Adipocyte (in vitro differentiated cells): ENCODE measurements around the gene PTPN23.

ENCODE experiments used
- DNase-seq: peaks from one replicate; pipeline ENCODE4 v3.0.0-alpha.2; 2015; ENCODE audit warnings: low read depth
- H3K27me3 ChIP-seq: replicated peaks from 2 replicates; pipeline ENCODE4 v1.7.0; 2013; ENCODE audit warnings: mild to moderate bottlenecking, low read length, moderate library complexity; ENCODE audit not compliant: control insufficient read depth, insufficient read depth
- H3K36me3 ChIP-seq: 2 replicates; pipeline ENCODE4 v1.7.0; 2013; ENCODE audit warnings: low read length, mild to moderate bottlenecking, moderate library complexity; ENCODE audit not compliant: control insufficient read depth, insufficient read depth, severe bottlenecking
- H3K4me1 ChIP-seq: 2 replicates; pipeline ENCODE4 v1.7.0; 2013; ENCODE audit warnings: mild to moderate bottlenecking, low read length, moderate library complexity; ENCODE audit not compliant: control insufficient read depth, insufficient read depth
- H3K4me3 ChIP-seq: 2 replicates; pipeline ENCODE4 v1.7.0; 2013; ENCODE audit warnings: mild to moderate bottlenecking, low read length, moderate library complexity
- H3K9ac ChIP-seq: 2 replicates; pipeline ENCODE4 v1.7.0; 2013; ENCODE audit warnings: mild to moderate bottlenecking, low read length, moderate library complexity
- H3K9me3 ChIP-seq: 2 replicates; pipeline ENCODE4 v1.7.0; 2013; ENCODE audit warnings: mild to moderate bottlenecking, low read length, moderate library complexity; ENCODE audit not compliant: control insufficient read depth

PTPN23 gene

GRCh38 chr3:47408839-47409229 is 28.0 kb downstream of the PTPN23 start:
- DNase-seq, result no peak
- Histone ChIP-seq H3K9ac (no peak overlapping the region), H3K36me3 (peaks cover 60% of the 10 kb centered on the region), H3K4me3 (no peak overlapping the region), H3K9me3 (no peaks in the 10 kb centered on the region), H3K4me1 (peaks cover 38% of the 10 kb centered on the region), H3K27me3 (no peaks in the 10 kb centered on the region)

GRCh38 chr3:47409284-47409683 is 28.5 kb downstream of the PTPN23 start:
- DNase-seq, result no peak
- Histone ChIP-seq H3K36me3 (peaks cover 64% of the 10 kb centered on the region), H3K9ac (no peak overlapping the region)

DNA sequence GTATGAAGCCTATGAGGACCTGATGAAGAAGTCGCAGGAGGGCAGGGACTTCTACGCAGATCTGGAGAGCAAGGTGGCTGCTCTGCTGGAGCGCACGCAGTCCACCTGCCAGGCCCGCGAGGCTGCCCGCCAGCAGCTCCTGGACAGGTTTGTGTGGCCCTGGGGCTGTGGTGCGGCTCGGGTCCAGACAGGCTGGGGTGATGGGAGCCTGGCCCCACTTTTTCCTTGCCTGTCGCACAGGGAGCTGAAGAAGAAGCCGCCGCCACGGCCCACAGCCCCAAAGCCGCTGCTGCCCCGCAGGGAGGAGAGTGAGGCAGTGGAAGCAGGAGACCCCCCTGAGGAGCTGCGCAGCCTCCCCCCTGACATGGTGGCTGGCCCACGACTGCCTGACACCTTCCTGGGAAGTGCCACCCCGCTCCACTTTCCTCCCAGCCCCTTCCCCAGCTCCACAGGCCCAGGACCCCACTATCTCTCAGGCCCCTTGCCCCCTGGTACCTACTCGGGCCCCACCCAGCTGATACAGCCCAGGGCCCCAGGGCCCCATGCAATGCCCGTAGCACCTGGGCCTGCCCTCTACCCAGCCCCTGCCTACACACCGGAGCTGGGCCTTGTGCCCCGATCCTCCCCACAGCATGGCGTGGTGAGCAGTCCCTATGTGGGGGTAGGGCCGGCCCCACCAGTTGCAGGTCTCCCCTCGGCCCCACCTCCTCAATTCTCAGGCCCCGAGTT is 29.0 kb downstream of the PTPN23 start:
- Histone ChIP-seq H3K27me3 (no peaks in the 10 kb centered on the region), H3K4me1 (peaks cover 37% of the 10 kb centered on the region), H3K4me3 (no peak overlapping the region), H3K9ac (no peak overlapping the region), H3K36me3 (peaks cover 70% of the 10 kb centered on the region), H3K9me3 (no peaks in the 10 kb centered on the region)
- no peak for DNase-seq

More at GRCh38 chr3:47409284-47409683, 28.5 kb downstream of the PTPN23 start:
- no peak overlapping the region for H3K4me3 ChIP-seq
- no peaks in the 10 kb centered on the region for H3K27me3 ChIP-seq
- H3K9me3 ChIP-seq, result no peaks in the 10 kb centered on the region
- peaks cover 38% of the 10 kb centered on the region for H3K4me1 ChIP-seq

DNA sequence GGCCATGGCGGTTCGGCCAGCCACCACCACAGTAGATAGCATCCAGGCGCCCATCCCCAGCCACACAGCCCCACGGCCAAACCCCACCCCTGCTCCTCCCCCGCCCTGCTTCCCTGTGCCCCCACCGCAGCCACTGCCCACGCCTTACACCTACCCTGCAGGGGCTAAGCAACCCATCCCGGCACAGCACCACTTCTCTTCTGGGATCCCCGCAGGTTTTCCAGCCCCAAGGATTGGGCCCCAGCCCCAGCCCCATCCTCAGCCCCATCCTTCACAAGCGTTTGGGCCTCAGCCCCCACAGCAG is 29.5 kb downstream of the PTPN23 start:
- Histone ChIP-seq H3K27me3 (no peaks in the 10 kb centered on the region), H3K36me3 (peaks cover 74% of the 10 kb centered on the region), H3K9ac (no peak overlapping the region), H3K4me3 (no peak overlapping the region), H3K9me3 (no peaks in the 10 kb centered on the region), H3K4me1 (peaks cover 32% of the 10 kb centered on the region)
- no peak for DNase-seq

GRCh38 chr3:47410801-47411646 is 30.2 kb downstream of the PTPN23 start:
- Histone ChIP-seq H3K9me3 (no peaks in the 10 kb centered on the region), H3K4me1 (peaks cover 25% of the 10 kb centered on the region), H3K9ac (no peak overlapping the region)

DNA sequence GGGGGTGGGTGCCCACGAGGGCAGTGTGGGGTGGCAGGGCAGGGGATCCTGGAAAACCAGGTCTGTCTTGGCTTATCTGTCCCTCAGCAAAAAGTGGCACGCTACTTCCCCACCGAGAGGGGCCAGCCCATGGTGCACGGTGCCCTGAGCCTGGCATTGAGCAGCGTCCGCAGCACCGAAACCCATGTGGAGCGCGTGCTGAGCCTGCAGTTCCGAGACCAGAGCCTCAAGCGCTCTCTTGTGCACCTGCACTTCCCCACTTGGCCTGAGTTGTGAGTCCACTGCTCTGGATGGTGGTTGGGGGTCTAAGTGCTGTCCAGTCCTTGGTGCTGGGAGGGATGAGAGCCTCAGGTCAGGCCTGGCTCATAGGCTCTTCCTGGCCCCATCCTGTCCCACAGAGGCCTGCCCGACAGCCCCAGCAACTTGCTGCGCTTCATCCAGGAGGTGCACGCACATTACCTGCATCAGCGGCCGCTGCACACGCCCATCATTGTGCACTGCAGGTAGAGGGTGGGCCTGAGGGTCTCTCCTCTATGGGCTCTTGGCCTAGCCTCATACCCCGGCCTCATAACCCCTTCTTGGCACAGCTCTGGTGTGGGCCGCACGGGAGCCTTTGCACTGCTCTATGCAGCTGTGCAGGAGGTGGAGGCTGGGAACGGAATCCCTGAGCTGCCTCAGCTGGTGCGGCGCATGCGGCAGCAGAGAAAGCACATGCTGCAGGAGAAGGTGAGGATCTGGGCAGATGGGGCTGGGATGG is 31.1 kb downstream of the PTPN23 start:
- no peaks in the 10 kb centered on the region for H3K9me3 ChIP-seq

More at GRCh38 chr3:47410801-47411646, 30.2 kb downstream of the PTPN23 start:
- H3K27me3 ChIP-seq, result no peaks in the 10 kb centered on the region
- peaks cover 74% of the 10 kb centered on the region for H3K36me3 ChIP-seq
- no peak for DNase-seq
- no peak overlapping the region for H3K4me3 ChIP-seq

GRCh38 chr3:47412453-47412756 is 31.6 kb downstream of the PTPN23 start:
- DNase-seq, result no peak
- no peak overlapping the region for H3K4me3 ChIP-seq
- H3K9me3 ChIP-seq, result no peaks in the 10 kb centered on the region
- peaks cover 19% of the 10 kb centered on the region for H3K4me1 ChIP-seq
- H3K27me3 ChIP-seq, result no peaks in the 10 kb centered on the region
- H3K36me3 ChIP-seq, result peaks cover 66% of the 10 kb centered on the region
- H3K9ac ChIP-seq, result no peak overlapping the region

More for the DNA sequence above, 31.1 kb downstream of the PTPN23 start:
- Histone ChIP-seq H3K36me3 (peaks cover 71% of the 10 kb centered on the region), H3K27me3 (no peaks in the 10 kb centered on the region), H3K4me1 (peaks cover 24% of the 10 kb centered on the region), H3K9ac (no peak overlapping the region), H3K4me3 (no peak overlapping the region)
- DNase-seq, result no peak

DNA sequence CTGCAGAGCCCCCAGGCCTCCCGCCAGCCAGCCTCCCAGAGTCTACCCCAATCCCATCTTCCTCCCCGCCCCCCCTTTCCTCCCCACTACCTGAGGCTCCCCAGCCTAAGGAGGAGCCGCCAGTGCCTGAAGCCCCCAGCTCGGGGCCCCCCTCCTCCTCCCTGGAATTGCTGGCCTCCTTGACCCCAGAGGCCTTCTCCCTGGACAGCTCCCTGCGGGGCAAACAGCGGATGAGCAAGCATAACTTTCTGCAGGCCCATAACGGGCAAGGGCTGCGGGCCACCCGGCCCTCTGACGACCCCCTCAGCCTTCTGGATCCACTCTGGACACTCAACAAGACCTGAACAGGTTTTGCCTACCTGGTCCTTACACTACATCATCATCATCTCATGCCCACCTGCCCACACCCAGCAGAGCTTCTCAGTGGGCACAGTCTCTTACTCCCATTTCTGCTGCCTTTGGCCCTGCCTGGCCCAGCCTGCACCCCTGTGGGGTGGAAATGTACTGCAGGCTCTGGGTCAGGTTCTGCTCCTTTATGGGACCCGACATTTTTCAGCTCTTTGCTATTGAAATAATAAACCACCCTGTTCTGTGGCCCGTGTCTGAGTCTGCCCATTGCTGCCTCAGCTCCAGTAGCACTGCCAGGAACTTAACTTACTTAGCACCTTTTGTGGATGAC is 32.2 kb downstream of the PTPN23 start:
- Histone ChIP-seq H3K27me3 (no peaks in the 10 kb centered on the region), H3K4me3 (no peak overlapping the region), H3K4me1 (peaks cover 14% of the 10 kb centered on the region), H3K9ac (no peak overlapping the region), H3K36me3 (peaks cover 61% of the 10 kb centered on the region), H3K9me3 (no peaks in the 10 kb centered on the region)
- no peak for DNase-seq

GRCh38 chr3:47413751-47414150 is 32.9 kb downstream of the PTPN23 start:
- Histone ChIP-seq H3K27me3 (no peaks in the 10 kb centered on the region), H3K4me3 (no peak overlapping the region), H3K9me3 (no peaks in the 10 kb centered on the region), H3K9ac (no peak overlapping the region), H3K4me1 (peaks cover 9% of the 10 kb centered on the region), H3K36me3 (peaks cover 54% of the 10 kb centered on the region)
- no peak for DNase-seq

- Histone ChIP-seq H3K4me3 (no peak overlapping the region), H3K9me3 (no peaks in the 10 kb centered on the region), H3K36me3 (peaks cover 54% of the 10 kb centered on the region), H3K27me3 (no peaks in the 10 kb centered on the region), H3K4me1 (peaks cover 9% of the 10 kb centered on the region), H3K9ac (no peak overlapping the region)
- no peak for DNase-seq
Observed at GRCh38 chr3:47414161-47414564, 33.3 kb downstream of the PTPN23 start.
